HepG2 (cell line): ENCODE measurements around the gene CDK5RAP2. TPM values are rescaled to one million over a fixed set of nuclear protein-coding genes. Genes with fewer than 3 reads are reported as not detected.
A peak's percentile ranks its signal among the peaks of the same experiment; 100 is the strongest.

Source experiments
- ATAC-seq: fragments of 200-7000 bp; cut with Tn5 transposase; 3 replicates; pipeline ENCODE4 v1.9.1; 2020; ENCODE audit warnings: mild to moderate bottlenecking, moderate library complexity
- BruUV-seq: library from RNA; stranded (reverse); fragments of 400-500 nt; replicated peaks from 2 replicates; lab custom pipeline; 2021; lab: Mats Ljungman, UMichigan
- CTCF ChIA-PET: fragments of 300-600 bp; formaldehyde crosslinking; extraction: SDS; loops from one replicate; lab custom pipeline; 2021; ENCODE audit warnings: low total read pairs, inconsistent platforms, low intra/inter-chr PET ratio; lab: Yijun Ruan, JAX
- POLR2A ChIA-PET: fragments of 350-600 bp; sonication (Branson Sonifier 250); formaldehyde crosslinking; loops from one replicate; lab custom pipeline; 2020; ENCODE audit warnings: antibody characterized with exemption, inconsistent platforms; lab: Yijun Ruan, JAX
- DNase-seq: peaks from one replicate; pipeline ENCODE4 v3.0.0-alpha.2; 2015; ENCODE audit warnings: low spot score
- FAIRE-seq: peaks from 3 replicates; lab custom pipeline; 2011; peaks lifted over from hg19 to GRCh38; lab: Jason Lieb, UNC
- H2AFZ ChIP-seq: one replicate; pipeline ENCODE4 v1.6.1; 2011; ENCODE audit warnings: low read length, inconsistent platforms
- H3K27ac ChIP-seq: fragments of 300-600 bp; 3 replicates; pipeline ENCODE4 v1.8.0; 2011; ENCODE audit warnings: mixed run types, mild to moderate bottlenecking, mixed read lengths, low read length, inconsistent platforms; ENCODE audit not compliant: insufficient read depth; ENCODE audit errors: extremely low read length
- H3K27me3 ChIP-seq, 2 experiments: fragments of 200-600 bp in 1 of 2; 2 replicates in 1 of 2; 3 replicates in 1 of 2; pipeline versions ENCODE4 v1.6.0 to v1.8.0; 2011; ENCODE audit warnings: low read length in 2 of 2, mild to moderate bottlenecking in 2 of 2, moderate library complexity in 2 of 2, inconsistent platforms in 1 of 2; ENCODE audit not compliant: insufficient read depth in 2 of 2, control insufficient read depth in 1 of 2
- H3K36me3 ChIP-seq, 2 experiments: fragments of 200-600 bp in 1 of 2; replicated peaks in 1 of 2; 2 replicates in 1 of 2; 3 replicates in 1 of 2; pipeline versions ENCODE4 v1.5.1 to v1.8.0; 2011; ENCODE audit warnings: low read length in 2 of 2, inconsistent platforms in 1 of 2; ENCODE audit not compliant: insufficient read depth in 2 of 2, control insufficient read depth in 1 of 2
- H3K4me1 ChIP-seq: 2 replicates; pipeline ENCODE4 v1.5.1; 2012; ENCODE audit warnings: low read length, inconsistent platforms; ENCODE audit not compliant: insufficient read depth
- H3K4me2 ChIP-seq: 2 replicates; pipeline ENCODE4 v1.6.0; 2011; ENCODE audit warnings: low read depth, low read length, inconsistent platforms
- H3K4me3 ChIP-seq, 3 experiments: fragments of 200-600 bp in 1 of 3; sonication (generic), shearing (Covaris generic) in 1 of 3; replicated peaks in 1 of 3; 2 replicates each; pipeline ENCODE4 v1.5.1; 2011 to 2016; ENCODE audit warnings: low read length in 3 of 3, inconsistent platforms in 2 of 3, low read depth in 2 of 3, mild to moderate bottlenecking in 2 of 3, control low read depth in 1 of 3, mixed read lengths in 1 of 3; ENCODE audit not compliant: insufficient read depth in 1 of 3
- H3K79me2 ChIP-seq: one replicate; pipeline ENCODE4 v1.6.1; 2011; ENCODE audit warnings: low read length, inconsistent platforms; ENCODE audit not compliant: insufficient read depth
- H3K9ac ChIP-seq: 2 replicates; pipeline ENCODE4 v1.6.0; 2011; ENCODE audit warnings: mild to moderate bottlenecking, low read depth, low read length, inconsistent platforms; ENCODE audit not compliant: insufficient read depth
- H3K9me3 ChIP-seq: 2 replicates; pipeline ENCODE4 v1.5.1; 2012; ENCODE audit warnings: mild to moderate bottlenecking, low read length
- H4K20me1 ChIP-seq: 2 replicates; pipeline ENCODE4 v1.6.0; 2011; ENCODE audit warnings: inconsistent platforms, mild to moderate bottlenecking, low read length, moderate library complexity; ENCODE audit not compliant: insufficient read depth
- ADNP ChIP-seq: sonication (generic); formaldehyde crosslinking; IDR thresholded peaks from 2 replicates; pipeline ENCODE4 v1.4.0; 2020; ENCODE audit warnings: missing genetic modification reagents
- FOXP1 ChIP-seq, 2 experiments: fragments of 450-650 bp in 1 of 2; IDR thresholded peaks; 2 replicates each; pipeline ENCODE4 v1.6.1; 2017 to 2018; ENCODE audit warnings: antibody characterized with exemption in 1 of 2
- KDM2A ChIP-seq: sonication (generic); formaldehyde crosslinking; IDR thresholded peaks from 2 replicates; pipeline ENCODE4 v1.4.0; 2020; ENCODE audit warnings: low read depth, missing genetic modification reagents, borderline replicate concordance
- POLR2AphosphoS2 ChIP-seq: IDR thresholded peaks from 2 replicates; pipeline ENCODE4 v1.6.1; 2011; ENCODE audit warnings: low read depth, low read length, improper control_type of control experiment
- SRSF4 ChIP-seq: fragments of 200-400 bp; formaldehyde crosslinking; IDR thresholded peaks from one replicate; pipeline ENCODE4 v1.6.1; 2018; ENCODE audit warnings: mild to moderate bottlenecking, low read depth, low read length, moderate library complexity; ENCODE audit not compliant: poor library complexity, severe bottlenecking
- TOPORS ChIP-seq: sonication (generic); formaldehyde crosslinking; IDR thresholded peaks from 2 replicates; pipeline ENCODE4 v1.8.0; 2023; ENCODE audit warnings: mild to moderate bottlenecking, missing genetic modification reagents
- ZBTB4 ChIP-seq: sonication (generic); formaldehyde crosslinking; IDR thresholded peaks from 2 replicates; pipeline ENCODE4 v1.4.0; 2020; ENCODE audit warnings: missing genetic modification reagents, mild to moderate bottlenecking, borderline replicate concordance
- ZFP36L1 ChIP-seq: sonication (generic); formaldehyde crosslinking; IDR thresholded peaks from 2 replicates; pipeline ENCODE4 v1.8.0; 2022; ENCODE audit warnings: mild to moderate bottlenecking, missing genetic modification reagents, moderate library complexity
- ZFP82 ChIP-seq: sonication (generic); formaldehyde crosslinking; IDR thresholded peaks from 2 replicates; pipeline ENCODE4 v1.5.1; 2020; ENCODE audit warnings: mild to moderate bottlenecking, missing genetic modification reagents, borderline replicate concordance
- ZNF646 ChIP-seq: sonication (generic); formaldehyde crosslinking; IDR thresholded peaks from 2 replicates; pipeline ENCODE4 v1.9.0; 2021; ENCODE audit warnings: mild to moderate bottlenecking, missing genetic modification reagents
- ZSCAN9 ChIP-seq: IDR thresholded peaks from 2 replicates; pipeline ENCODE4 v1.6.1; 2016; ENCODE audit warnings: borderline replicate concordance
- WGBS: methylation state at CpG from one replicate; pipeline ENCODE4 v1.1.6; 2017; ENCODE audit warnings: low lambda C conversion rate; 5-methylcytosine and 5-hydroxymethylcytosine counted together
- in situ Hi-C: cut with HindIII; loops from 2 replicates; pipeline ENCODE4 v1.10.0; 2017; ENCODE audit warnings: low pct_unique_long_range_greater_than_20kb; ENCODE audit not compliant: extremely low pct_ligation_motif_present
- intact Hi-C: fragments of 100-400 bp; cut with micrococcal nuclease; formaldehyde crosslinking; loops from one replicate; pipeline ENCODE4 v1.10.0; 2022; ENCODE audit not compliant: unreplicated experiment
- polyA plus RNA-seq, 8 experiments: library from polyadenylated mRNA; depleted of rRNA in 3 of 8; stranded (reverse) in 7 of 8; unstranded in 1 of 8; fragments of >200 nt; fragmentation: Illumina TruSeq in 4 of 8; extraction: Trizol in 4 of 8; gene quantifications; 2 replicates each; pipeline versions ENCODE4 v1.2.1 to v1.2.3, GENCODE V29; 2011 to 2016; ENCODE audit warnings: low read depth in 4 of 8, missing spikeins in 1 of 8, mixed read lengths in 1 of 8; ENCODE audit not compliant: insufficient read depth in 1 of 8
- total RNA-seq, 5 experiments: library from RNA; depleted of rRNA; stranded (reverse); fragments of >200 nt; fragmentation: Illumina TruSeq; extraction: Trizol; gene quantifications; 2 replicates each; pipeline ENCODE4 v1.2.3, GENCODE V29; 2016; ENCODE audit warnings: low read depth in 1 of 5

The CDK5RAP2 gene
- total and polyA plus RNA-seq, 2 of the 13 experiments (the other 11 are each of a cell fraction or from before 2014, with no cell fraction given) = 31.8 to 42.2 TPM

- TF ChIP-seq ADNP (0 out of 2 replicates have a peak, but pooled peaks have one; percentile 54), TOPORS (CRISPR knock-in tag) (peak; percentile 51; the same call in 1 of the 2 replicates), ZFP82 (CRISPR knock-in tag) (no peak), FOXP1 (IDR thresholded peaks at IDR 0.05) (no peak), FOXP1 (CRISPR knock-in tag; IDR thresholded peaks at IDR 0.05) (no peak), ZSCAN9 (0 out of 2 replicates have a peak, but pooled peaks have one; percentile 47), SRSF4 (no peak), ZFP36L1 (no peak), KDM2A (CRISPR knock-in tag) (0 out of 2 replicates have a peak, but pooled peaks have one; percentile 24)
Observed at GRCh38 chr9:120385606-120386389, 194.2 kb downstream of the CDK5RAP2 start (continued).

- peaks cover 1 to 8% of the 10 kb centered on the region in 2 experiments; a peak in 3 of 5 replicates for H3K36me3 ChIP-seq
- H3K9ac ChIP-seq = peak overlapping the region; percentile 71
- H4K20me1 ChIP-seq = no peaks in the 10 kb centered on the region
- intact Hi-C loops = loop anchor here (1.0 kb wide), 1 partner anchor 19 kb away; no protein-coding TSS in a partner anchor
- peak overlapping the region; percentile 94 for H3K27ac ChIP-seq
- ChIA-PET POLR2A (interaction anchor here (0.9 to 2.2 kb wide), 6 partner anchors 15 to 187 kb away, joined by 3 to 20 read pairs (median 3); no protein-coding TSS in a partner anchor), CTCF (interaction anchor here (1.2 kb wide), 1 partner anchor 18 kb away, joined by 4 read pairs; no protein-coding TSS in a partner anchor)
- peak overlapping the region in 1 of 3 experiments; percentile 63; a peak in 1 of 6 replicates for H3K4me3 ChIP-seq
- 28% methylated on average over 4 of the region's 4 CpGs for WGBS
- FAIRE-seq (no peak), ATAC-seq (no peak), DNase-seq (no peak)
- peaks cover 73% of the 10 kb centered on the region for H3K4me1 ChIP-seq
- no TSS peak for BruUV-seq
- no peak overlapping the region for H2AFZ ChIP-seq
- in situ Hi-C loops = no loop called here
- H3K27me3 ChIP-seq = no peaks in the 10 kb centered on the region
- H3K79me2 ChIP-seq = no peaks in the 10 kb centered on the region
- H3K9me3 ChIP-seq = peaks cover under 1% of the 10 kb centered on the region; the same call in 1 of the 2 replicates
- peak overlapping the region; percentile 72 for H3K4me2 ChIP-seq
- TF ChIP-seq ZBTB4 (CRISPR knock-in tag) (no peak), ZNF646 (CRISPR knock-in tag) (no peak), POLR2AphosphoS2 (no peak)
Observed at GRCh38 chr9:120384925-120385272, 195.1 kb downstream of the CDK5RAP2 start.
